Urothelium cell line (cell line): ENCODE data around the gene RUNX3.
A peak's percentile ranks its signal among the peaks of the same experiment; 100 is the strongest.

Experiments used
- DNase-seq: peaks from one replicate; pipeline ENCODE4 v3.0.0; 2011; ENCODE audit warnings: low spot score, mixed read lengths
- FAIRE-seq: peaks from 2 replicates; lab custom pipeline; 2011; peaks lifted over from hg19 to GRCh38; lab: Jason Lieb, UNC

RUNX3 gene

DNA sequence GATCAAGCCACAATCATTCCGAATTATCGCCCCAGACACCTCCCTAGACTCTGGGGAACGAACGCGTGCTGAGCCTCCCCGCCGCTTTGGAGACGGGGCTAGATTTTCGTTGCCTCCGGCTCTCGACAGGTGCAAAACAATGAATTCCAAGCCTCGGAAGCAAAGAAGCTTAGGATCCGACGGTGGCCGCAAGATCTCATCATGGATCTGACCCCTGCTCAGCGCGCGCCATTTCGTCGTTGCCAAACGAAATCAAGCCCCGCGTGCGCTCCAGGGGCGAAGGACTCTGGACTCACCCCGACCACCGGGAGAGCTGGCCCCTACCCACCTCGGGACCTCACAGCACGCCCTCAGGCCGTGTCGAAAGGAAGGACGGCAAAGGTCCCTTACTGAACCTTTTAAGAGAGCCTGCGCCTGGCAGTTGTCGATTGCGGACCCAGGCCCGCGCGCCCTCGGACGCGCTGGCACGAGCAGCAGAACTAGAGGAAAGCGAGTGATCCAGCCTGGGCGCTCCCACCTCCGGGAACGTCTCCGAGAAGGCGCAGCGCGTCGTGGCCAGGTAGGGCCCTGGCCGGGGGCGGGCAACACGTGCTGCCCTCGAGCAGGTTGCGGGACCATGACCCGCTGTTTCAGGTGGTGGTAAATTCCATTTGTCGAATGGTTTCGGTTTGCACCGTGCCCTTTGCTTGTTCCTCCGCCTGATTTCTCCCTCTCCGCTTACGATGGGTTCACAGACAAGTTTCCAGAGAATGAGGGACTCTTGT is 1.6 kb upstream of the RUNX3 start:
- FAIRE-seq, result no peak

DNA sequence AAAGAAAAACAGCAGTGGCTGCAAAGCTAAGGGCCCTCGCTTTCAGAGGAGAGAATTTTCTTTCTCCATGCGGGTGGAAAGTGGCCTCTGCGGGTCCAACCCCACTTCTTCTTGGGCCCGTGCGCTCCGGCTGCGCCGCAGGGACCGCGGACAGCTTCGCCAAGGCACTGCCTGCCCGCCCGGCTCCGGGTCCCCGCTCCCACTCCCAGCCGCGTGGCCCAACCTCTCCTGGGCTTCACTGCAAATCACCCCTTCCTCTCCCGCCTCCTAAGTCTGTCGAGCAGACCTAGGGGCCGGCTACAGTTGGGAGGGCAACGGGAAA is 1.0 kb upstream of the RUNX3 start:
- FAIRE-seq, result no peak
- DNase-seq, result no peak

More for the DNA sequence above, 1.6 kb upstream of the RUNX3 start:
- DNase-seq, result no peak

DNA sequence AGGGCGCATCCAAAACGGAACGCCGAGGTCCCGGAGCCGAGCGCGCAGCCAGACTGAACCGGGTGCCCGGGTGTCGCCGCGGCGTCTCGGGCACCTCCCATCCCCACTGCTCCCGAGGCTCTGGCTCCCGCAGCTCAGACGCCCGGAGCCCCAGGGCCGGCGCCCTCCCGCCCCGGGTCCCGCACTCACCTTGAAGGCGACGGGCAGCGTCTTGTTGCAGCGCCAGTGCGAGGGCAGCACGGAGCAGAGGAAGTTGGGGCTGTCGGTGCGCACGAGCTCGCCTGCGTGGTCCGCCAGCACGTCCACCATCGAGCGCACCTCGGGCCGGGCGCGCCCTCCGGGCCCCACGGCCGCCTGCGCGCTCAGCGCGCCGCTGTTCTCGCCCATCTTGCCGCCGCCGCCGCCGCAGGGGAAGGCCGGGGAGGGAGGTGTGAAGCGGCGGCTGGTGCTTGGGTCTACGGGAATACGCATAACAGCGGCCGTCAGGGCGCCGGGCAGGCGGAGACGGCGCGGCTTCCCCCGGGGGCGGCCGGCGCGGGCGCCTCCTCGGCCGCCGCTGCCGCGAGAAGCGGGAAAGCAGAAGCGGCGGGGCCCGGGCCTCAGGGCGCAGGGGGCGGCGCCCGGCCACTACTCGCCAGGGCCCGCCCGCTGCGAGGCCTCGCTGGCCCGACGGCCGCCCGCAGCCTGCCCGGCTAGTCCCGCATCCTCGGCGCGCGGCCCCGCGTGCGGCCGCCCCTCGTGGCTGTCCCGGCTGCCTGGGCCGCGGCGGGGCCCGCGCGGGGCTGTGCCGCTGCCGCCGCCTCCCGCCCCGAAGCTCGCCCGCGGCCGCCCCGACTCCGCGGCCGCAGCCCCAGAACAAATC is 447 bp downstream of the RUNX3 start:
- FAIRE-seq, result no peak

DNA sequence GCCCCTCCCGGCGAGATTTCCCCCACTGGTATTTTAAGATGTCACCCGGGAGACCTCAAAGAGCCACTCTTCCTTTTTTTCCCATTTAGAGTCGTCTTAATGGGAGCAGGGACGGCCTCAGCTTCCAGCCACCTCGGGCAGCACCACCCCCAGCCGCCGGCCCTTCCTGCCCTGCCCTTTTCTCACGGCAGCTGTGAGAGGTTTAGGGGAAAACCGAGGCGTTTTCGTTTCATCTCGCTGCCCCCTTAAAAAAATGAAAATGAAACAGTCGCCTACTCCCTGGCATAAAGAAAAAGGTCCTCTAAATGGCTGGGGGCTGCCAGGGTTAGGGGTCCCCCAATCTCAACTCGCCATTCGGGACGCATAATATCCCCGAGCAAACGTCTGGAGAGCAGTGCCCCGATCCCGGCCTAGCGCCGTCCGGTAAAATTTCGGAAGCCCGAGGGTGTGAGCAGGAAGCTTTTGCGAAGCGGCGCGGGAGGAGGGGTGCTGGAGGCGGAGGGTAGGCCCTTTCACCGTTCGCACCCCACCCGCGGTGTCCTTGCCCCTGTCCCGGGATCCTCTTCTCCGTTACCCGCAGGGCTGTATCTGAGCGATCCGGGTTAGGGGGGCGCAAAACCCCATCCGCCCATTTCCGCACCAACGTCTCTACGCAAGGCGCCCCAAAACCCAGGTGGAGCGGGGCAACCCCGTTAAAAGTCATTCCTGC is 1.2 kb downstream of the RUNX3 start:
- no peak for FAIRE-seq

More for the DNA sequence above, 447 bp downstream of the RUNX3 start:
- no peak for DNase-seq

DNA sequence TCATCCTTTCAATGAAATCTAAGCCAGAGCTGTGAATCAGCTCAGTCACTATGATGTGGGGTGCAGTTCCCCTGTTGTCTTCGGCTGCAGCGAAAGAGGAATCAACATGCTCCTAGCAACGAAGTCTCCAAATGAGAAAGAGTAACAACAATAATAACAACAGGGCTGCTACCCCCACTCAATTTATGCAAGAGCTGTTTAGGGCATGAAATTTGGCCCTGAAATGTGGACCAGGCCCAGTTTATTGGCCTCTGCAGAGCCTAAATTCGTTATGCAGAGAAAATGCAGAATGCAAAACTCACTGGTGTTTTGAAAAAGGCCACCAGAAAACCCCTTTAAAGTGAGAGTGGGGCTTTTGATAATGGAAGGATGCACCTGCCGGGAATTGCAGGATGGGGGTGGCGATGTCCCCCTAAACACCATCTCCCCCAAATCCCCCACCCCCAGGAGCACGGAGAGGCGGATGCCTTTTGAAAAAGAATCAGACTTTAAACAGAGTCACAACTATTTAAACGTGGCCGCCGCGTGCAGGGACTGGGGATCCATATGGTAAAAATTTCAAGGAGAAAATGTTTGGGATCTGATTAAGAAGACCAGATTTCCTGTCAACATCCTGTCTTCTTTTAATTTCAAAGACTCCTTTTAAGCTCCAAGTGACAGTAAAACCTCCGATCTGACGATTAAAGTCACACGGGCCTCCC is 1.9 kb downstream of the RUNX3 start:
- FAIRE-seq (no peak), DNase-seq (no peak)

More for the DNA sequence above, 1.2 kb downstream of the RUNX3 start:
- DNase-seq, result no peak

DNA sequence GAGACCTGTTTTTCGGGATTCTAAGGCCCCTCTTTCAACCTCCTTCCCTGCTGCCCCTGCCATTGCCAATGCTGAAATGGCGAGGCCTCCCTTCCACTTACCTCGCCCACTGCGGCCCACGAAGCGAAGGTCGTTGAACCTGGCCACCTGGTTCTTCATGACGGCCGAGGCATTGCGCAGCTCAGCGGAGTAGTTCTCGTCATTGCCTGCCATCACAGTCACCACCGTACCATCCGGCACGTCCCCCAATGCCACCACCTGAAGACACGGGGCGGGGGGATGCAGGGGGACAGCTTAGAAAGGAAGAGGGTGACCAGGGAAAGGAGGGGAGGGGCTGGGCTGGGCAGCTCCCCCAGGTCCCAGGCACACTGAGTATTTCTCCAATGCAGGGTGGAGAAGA is 2.6 kb downstream of the RUNX3 start:
- DNase-seq (no peak), FAIRE-seq (no peak)

DNA sequence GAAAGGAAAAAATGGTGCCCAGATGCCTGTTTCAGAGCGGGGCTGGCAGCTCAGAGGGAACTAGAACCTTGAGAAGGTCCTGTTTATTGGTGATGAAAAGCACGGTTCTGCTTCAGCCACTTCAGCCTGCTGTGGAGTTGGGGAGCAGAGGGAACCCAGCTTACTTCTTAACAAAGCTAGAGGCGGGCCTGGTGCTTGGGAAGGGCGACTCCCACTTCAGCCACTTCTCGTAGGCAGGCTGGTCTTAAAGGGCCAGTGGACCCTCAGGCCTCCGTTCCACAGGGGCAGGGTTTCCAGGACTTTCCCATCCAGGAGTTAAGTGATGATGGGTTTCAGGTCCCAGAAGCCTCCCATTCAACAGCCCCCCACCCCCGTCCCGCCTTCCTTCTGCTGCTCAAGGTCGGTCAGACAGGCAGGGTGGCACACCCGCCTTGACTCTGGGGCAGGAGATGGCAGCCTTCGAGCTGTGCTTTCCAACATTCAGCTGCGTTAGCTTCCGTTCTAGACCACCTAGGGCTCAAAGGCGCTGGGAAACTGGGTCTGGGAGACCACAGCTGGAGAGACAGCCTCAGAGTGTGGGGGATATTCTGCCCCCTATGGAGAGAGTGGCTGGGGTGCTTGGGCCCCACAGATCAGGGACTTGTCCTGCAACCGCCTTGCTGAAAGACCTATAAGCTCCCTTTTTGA is 3.4 kb downstream of the RUNX3 start:
- no peak for FAIRE-seq
- peak; percentile 40 for DNase-seq

DNA sequence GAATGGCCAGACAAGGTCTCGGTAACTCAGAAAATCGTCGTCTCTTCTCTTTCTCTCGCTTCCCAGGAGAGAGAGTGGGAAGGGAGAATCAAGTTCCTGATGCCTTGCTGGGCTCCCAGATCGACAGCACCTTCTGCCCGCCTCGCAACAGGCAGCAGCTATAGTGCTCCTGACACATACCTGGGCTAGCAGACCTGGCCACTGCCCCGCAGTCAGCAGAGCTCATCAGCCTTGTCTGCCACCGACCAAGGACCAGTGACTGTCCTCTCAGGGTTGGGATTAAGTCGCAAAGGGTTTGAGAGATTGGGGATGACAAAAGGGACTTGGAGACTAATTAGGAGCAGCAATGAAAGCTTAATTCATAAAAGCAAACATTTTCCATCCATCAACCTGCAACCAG is 4.1 kb downstream of the RUNX3 start:
- FAIRE-seq (no peak), DNase-seq (no peak)

DNA sequence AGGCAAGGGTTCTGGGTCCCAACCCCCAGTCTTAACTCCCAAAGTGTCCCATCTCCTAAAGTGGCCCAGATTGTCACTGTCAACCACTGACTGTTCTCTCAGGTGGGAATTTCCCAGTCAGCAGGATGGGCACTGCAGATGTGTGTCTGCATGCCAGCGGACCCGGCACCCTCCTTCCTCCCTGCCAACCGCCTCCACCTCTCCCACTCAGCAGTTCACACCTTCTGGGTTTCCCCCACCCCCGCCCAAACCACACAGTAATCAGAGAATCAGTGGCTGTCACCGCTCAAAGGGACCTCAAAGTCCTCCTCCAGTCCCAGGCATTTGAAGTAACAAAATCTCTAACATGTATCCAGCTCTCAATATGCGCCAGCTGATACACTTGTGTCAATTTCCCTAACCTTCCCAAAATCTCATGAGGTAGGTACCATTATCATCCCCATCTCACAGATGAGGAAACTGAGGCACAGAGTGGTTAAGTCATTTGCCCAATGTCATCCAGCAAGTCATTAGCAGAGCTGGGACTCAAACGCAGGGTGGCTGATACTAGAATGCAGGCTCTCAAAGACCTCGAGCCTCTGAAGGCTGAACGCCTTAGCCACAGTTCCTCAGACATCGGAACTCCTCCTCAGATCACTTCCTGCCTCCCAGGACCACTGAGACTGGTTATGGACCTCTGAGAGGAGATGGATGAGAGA is 4.8 kb downstream of the RUNX3 start:
- DNase-seq (no peak), FAIRE-seq (no peak)

DNA sequence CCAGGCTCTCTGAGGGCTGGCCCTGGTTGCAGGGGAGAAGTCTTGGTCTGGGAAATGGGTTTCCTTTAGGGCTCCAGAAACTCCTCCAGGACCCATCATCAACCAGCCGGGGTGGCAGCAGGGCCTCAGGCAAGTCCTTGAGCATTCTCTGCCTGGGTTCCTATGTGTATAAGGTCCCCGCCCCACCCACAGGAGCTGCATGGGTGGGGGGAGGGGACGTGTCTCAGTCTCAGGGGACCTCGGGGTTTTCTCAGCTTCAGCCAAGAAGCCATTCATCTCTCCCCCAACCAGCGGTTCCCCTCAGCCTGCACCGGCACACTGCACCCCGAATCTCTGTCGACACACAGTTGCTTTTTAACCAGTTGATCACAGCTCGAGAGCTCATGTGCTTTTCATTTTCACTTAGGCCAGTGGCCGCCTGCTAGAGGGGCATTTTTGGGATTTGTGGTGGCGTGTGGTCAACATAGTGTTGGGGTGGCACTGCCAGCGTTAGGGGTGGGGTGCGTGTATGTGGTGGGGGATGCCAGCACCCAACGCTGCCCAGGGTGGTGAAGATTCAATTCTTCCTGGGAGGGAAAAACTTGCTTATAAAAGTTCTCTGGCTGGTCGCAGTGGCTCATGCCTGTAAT is 6.5 kb downstream of the RUNX3 start:
- DNase-seq (no peak), FAIRE-seq (no peak)

DNA sequence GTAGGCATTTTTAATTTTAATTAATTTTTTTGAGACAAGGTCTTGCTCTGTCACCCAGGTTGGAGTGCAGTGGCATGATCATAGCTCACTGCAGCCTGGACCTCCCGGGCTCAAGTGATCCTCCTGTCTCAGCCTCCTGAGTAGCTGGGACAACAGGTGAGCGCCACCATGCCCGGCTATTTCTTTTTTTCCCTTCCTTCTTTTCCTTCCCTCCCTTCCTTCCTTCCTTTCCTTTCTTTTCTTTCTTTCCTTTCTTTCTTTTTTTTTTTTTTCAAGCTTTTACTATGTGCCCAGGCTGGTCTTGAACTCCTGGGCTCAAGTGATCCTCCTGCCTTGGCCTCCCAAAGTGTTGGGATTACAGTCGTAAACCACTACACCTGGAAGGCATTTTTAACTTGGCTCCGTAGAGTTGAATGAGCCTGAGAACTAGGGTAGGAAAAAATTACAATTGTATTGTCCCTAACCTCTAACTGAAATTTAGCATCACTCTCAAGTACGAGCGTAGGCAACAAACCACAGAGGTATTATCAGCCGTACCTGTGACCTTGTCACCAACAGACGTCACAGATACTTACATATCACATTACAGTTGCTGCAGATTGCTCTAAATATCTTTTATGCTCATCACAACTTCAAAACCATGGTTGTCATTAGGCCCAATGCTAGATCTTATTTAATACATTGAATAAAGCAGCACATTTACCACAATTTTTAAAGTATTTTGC is 8.0 kb downstream of the RUNX3 start:
- no peak for FAIRE-seq
- no peak for DNase-seq

DNA sequence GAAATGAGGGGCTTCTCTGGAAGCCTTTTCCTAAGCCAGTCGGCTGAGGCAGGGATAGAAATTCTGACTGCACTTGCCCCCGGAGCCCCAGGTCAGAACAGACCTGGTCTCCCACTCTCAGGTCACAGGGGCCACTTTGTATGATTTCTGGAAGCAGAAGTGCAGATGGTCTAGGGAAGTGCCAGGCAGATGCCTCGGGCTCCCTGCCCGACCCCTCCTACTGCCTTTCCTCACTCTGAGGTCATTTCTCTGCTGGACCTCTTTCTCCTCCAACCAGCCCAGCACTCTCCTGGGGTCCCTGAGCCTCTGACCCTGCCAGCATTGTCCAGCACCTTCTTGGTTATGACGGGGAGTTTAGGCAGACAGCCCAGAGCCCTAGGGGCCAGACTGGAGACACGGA is 8.7 kb downstream of the RUNX3 start:
- FAIRE-seq (no peak), DNase-seq (no peak)

DNA sequence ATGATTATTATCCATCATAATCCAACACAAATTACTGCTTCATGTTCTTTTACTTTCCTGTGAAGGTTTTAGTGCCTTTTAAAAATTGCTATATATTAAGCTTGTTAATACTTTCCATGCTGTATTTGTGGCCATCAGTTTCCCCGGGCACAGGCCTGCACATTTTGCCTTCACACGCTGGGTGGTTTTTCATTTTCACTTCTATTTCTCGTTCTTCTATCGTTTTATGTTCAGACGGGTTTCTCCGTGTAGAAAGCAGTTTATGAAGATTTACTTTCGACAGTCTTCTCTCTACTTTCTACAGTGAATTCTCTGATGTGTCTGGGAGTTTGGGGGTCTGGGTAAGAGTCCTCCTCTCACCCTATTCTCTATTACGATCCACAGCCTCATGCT is 9.5 kb downstream of the RUNX3 start:
- DNase-seq, result no peak
- FAIRE-seq, result no peak

DNA sequence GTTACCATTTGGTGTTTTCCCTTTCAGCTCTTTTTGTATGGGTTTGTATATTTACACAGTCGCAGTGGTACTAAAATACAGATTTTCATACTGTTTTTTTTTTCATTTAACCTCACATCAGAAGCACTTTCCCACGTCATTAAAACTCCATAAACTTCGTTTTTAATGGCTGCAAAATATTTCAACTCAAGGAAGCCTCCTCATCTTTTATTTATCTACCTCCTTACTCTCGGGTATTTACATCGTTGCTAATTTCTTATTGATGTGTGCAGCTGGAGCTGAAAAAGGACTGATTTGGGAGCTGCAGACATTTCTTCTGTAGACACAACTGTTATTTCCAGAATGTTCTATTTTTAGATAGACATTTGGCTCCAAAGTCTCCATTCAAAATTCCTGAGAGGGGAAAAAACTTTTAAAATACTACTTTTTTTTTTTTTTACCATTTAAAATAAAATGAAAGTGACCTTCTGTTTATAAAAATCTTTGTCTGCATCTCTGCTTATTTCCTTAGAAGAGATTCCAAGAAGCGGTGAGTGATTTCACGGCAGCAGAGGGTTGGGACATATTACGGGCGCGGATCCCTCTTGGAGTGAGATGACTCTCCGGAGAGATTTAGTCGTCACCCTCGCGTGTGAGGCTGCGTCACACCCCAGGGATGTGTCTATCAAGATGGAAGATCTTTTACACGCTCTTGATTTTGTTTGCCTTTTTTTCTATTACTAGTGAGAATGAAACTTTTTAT is 10.1 kb downstream of the RUNX3 start:
- no peak for FAIRE-seq
- DNase-seq, result no peak

DNA sequence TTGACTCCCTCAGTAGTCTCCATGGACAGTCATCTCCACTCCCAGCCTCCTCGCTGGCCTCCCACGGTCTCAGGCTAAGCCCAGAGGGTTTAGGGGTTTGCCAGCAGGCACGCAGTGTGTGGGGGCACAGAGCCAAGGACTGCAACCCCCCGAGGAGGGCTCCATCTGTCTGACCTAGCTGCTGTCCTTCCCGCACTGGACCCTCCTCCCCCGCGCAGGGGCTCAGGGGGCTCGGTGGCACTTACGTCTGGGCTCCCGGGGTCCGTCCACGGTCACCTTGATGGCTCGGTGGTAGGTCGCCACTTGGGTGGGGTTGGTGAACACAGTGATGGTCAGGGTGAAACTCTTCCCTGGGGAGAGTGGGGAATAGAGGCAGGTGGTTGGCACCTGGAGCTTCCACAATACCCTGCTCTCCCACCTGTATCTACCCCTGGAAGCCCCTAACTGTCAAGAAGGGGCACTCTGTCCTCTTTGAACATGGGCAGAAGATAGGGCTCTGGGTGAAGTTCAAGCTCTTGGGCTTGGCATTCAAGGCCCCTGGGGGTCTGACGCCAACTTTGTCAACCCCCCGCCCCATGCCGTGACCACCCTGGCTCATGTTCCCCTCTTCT is 11.0 kb downstream of the RUNX3 start:
- DNase-seq (no peak), FAIRE-seq (no peak)

DNA sequence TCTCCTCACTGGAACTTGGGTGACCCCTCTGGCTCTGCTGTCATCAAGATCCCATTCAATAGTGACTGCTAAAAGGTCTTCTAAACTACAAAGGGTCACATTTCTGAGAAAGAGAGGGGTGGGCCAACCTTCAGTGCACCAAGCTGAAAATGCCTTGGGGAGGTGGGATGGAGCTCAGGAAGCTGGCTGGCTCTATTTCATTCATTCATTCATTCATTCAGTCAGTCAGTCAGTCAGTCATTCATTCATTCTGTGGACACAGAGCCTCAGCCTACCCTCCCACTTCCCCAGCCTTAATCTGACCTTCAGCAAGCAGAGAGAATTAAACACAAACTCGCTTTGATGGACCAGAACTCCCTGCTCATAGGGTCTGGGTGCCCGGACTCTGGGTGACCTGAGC is 11.7 kb downstream of the RUNX3 start:
- no peak for FAIRE-seq
- DNase-seq, result no peak

DNA sequence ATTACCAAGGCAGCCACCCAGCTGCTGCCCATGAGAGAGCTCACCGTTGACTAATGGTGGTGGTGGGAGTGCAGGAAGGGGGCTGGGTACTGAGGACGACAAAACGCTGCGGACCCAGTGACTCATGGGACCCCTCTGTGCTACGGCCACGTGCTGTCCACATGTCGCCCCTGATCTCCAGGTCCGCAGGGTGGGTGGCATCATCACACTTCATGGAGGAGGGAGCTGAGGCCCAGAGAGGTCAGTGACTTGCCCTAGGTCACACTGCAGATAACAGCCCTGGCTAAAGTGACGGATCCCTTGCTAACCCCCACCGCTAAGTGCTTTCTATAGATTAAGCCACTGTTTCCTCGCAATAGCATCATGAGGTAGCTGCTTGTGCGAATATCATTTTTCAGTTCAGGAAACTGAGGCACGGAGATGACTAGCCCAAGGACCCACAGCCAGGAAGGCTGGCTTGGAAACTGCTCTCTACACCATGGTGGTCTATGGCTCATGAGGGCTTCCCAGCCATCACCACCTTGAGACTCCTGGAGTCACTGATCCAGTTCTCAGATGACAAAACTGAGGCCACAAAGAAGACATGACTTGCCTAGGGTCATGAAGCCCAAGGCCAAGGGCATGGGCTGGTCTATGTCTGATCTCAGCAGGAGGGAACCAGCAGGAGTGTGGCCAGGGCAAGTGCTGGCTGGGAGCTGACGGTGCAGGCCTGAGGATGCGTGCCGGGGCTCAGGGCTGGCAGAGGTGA is 12.6 kb downstream of the RUNX3 start:
- no peak for FAIRE-seq
- DNase-seq, result no peak
